8988T (cell line): ENCODE measurements around the gene TUNAR.

Source experiments
- DNase-seq: peaks from one replicate; pipeline ENCODE4 v3.0.0; 2011

The TUNAR gene

GRCh38 chr14:95876761-95877538 is at the start of gene TUNAR:
TSS of gene TUNAR (plus strand) at chr14:95876832.
- no peak for DNase-seq

GRCh38 chr14:95828649-95829265 is 47.9 kb upstream of the TUNAR start:
- DNase-seq = no peak

GRCh38 chr14:95829321-95829720 is 47.3 kb upstream of the TUNAR start:
- no peak for DNase-seq

- DNase-seq = no peak
These were observed 46.2 kb upstream of the TUNAR start for GRCh38 chr14:95830386-95830785.

- no peak for DNase-seq
These were observed 45.6 kb upstream of the TUNAR start for GRCh38 chr14:95831041-95831440.

- no peak for DNase-seq
These were observed 45.2 kb upstream of the TUNAR start for GRCh38 chr14:95831468-95831867.

- DNase-seq = no peak
These were observed 44.6 kb upstream of the TUNAR start for GRCh38 chr14:95832012-95832411.

GRCh38 chr14:95833429-95833828 is 43.2 kb upstream of the TUNAR start:
- DNase-seq = no peak

GRCh38 chr14:95834496-95834895 is 42.1 kb upstream of the TUNAR start:
- DNase-seq = no peak

GRCh38 chr14:95835121-95835730 is 41.4 kb upstream of the TUNAR start:
- DNase-seq = no peak

GRCh38 chr14:95838862-95839261 is 37.8 kb upstream of the TUNAR start:
- DNase-seq = no peak

- no peak for DNase-seq
These were observed 36.4 kb upstream of the TUNAR start for GRCh38 chr14:95840094-95840700.

- DNase-seq = no peak
These were observed 35.0 kb upstream of the TUNAR start for GRCh38 chr14:95841668-95842067.

- DNase-seq = no peak
These were observed 26.9 kb upstream of the TUNAR start for GRCh38 chr14:95849761-95850160.

- DNase-seq = no peak
These were observed 26.2 kb upstream of the TUNAR start for GRCh38 chr14:95850429-95850828.

GRCh38 chr14:95855606-95856005 is 21.0 kb upstream of the TUNAR start:
- DNase-seq = no peak

GRCh38 chr14:95857275-95857674 is 19.4 kb upstream of the TUNAR start:
- no peak for DNase-seq

GRCh38 chr14:95858893-95859292 is 17.7 kb upstream of the TUNAR start:
- DNase-seq = no peak

GRCh38 chr14:95862243-95862642 is 14.4 kb upstream of the TUNAR start:
- no peak for DNase-seq

GRCh38 chr14:95863295-95863694 is 13.3 kb upstream of the TUNAR start:
- no peak for DNase-seq

- no peak for DNase-seq
These were observed 6.9 kb upstream of the TUNAR start for GRCh38 chr14:95869776-95870175.

GRCh38 chr14:95870772-95871171 is 5.9 kb upstream of the TUNAR start:
- no peak for DNase-seq

GRCh38 chr14:95871531-95871930 is 5.1 kb upstream of the TUNAR start:
- no peak for DNase-seq

GRCh38 chr14:95872777-95873176 is 3.9 kb upstream of the TUNAR start:
- DNase-seq = no peak
